ENCODE results near the gene XAGE2. TPM values are rescaled to one million over a fixed set of nuclear protein-coding genes. Genes with fewer than 3 reads are reported as not detected.

The XAGE2 gene
- total and polyA plus RNA-seq, 2 of the 8 experiments (the other 6 are each of a cell fraction or from before 2014, with no cell fraction given) = not detected

- no peaks in the 10 kb centered on the region for H3K9me3 ChIP-seq (ENCODE audit: insufficient read depth in 2 of 2, low read depth in 1 of 2, low read length in 1 of 2)
- no peak overlapping the region for H2BK15ac ChIP-seq (ENCODE audit: low read length)
- no peak overlapping the region for H2BK12ac ChIP-seq (ENCODE audit: low read depth, low read length)
- no peak overlapping the region for H4K8ac ChIP-seq (ENCODE audit: extremely low read depth, insufficient read depth, low read length)
- no peaks in the 10 kb centered on the region for H3K23me2 ChIP-seq (ENCODE audit: low read depth, low read length)
- peak; percentile 79 for FAIRE-seq
- no peak overlapping the region for H3K4me3 ChIP-seq (ENCODE audit: extremely low read depth in 1 of 4, insufficient read depth in 2 of 4, low read depth in 3 of 4, low read length in 4 of 4)
- no peak overlapping the region for H2AFZ ChIP-seq (ENCODE audit: low read length)
- H2BK120ac ChIP-seq (replicated peaks; ENCODE audit: low read depth, low read length) = no peak overlapping the region
- no peaks in the 10 kb centered on the region for H3K79me2 ChIP-seq (ENCODE audit: control insufficient read depth in 1 of 2, insufficient read depth in 2 of 2, low read length in 2 of 2)
- no peak overlapping the region for H2BK5ac ChIP-seq (ENCODE audit: low read depth, low read length)
- H3K4ac ChIP-seq (replicated peaks; ENCODE audit: insufficient read length, low read depth, low read length) = no peak overlapping the region
- H3K79me1 ChIP-seq (ENCODE audit: low read depth, low read length) = no peaks in the 10 kb centered on the region
- H3K14ac ChIP-seq (ENCODE audit: insufficient read length) = no peak overlapping the region
- ChIA-PET CTCF (ENCODE audit: partially characterized antibody) (interaction anchor here (0.6 to 3.0 kb wide), 5 partner anchors 8 to 157 kb away, joined by 3 to 9 read pairs (median 5); no protein-coding TSS in a partner anchor), POLR2A (ENCODE audit: partially characterized antibody) (no interaction called here)
- WGBS, 2 experiments (ENCODE audit: extremely low coverage in 1 of 2, insufficient coverage in 1 of 2, insufficient read length in 1 of 2, insufficient replicate concordance in 2 of 2, low coverage in 1 of 2, low lambda C conversion rate in 2 of 2, missing lambda C conversion rate in 1 of 2) = 86% methylated on average over 3 of the region's 8 CpGs; no CpG with 5 or more reads in 1 of the 2 experiments
- no peaks in the 10 kb centered on the region for H4K20me1 ChIP-seq (replicated peaks in 1 of 2; ENCODE audit: control insufficient read depth in 1 of 2, insufficient read depth in 2 of 2, low read length in 2 of 2)
- no peak overlapping the region for H2BK20ac ChIP-seq (ENCODE audit: low read length)
- no peak overlapping the region for H3K4me2 ChIP-seq (ENCODE audit: insufficient read depth in 1 of 2, low read depth in 2 of 2, low read length in 2 of 2)
- no peak overlapping the region for H3K18ac ChIP-seq (ENCODE audit: extremely low read depth, low read length)
- H3K36me3 ChIP-seq (ENCODE audit: control insufficient read depth in 2 of 4, insufficient read depth in 4 of 4, low read length in 3 of 4) = no peaks in the 10 kb centered on the region
- no peak overlapping the region for H3K9ac ChIP-seq (replicated peaks in 1 of 4; ENCODE audit: extremely low read depth in 1 of 4, low read depth in 3 of 4, low read length in 3 of 4)
- H3K27ac ChIP-seq (ENCODE audit: low read depth, low read length) = no peak overlapping the region
- H4K5ac ChIP-seq (ENCODE audit: insufficient read length, low read depth, low read length) = no peak overlapping the region
- H2AK5ac ChIP-seq (ENCODE audit: low read depth, low read length) = no peak overlapping the region
- no peak for DNase-seq (ENCODE audit: low read depth in 1 of 2, low spot score in 2 of 2)
- no peaks in the 10 kb centered on the region for H3K27me3 ChIP-seq (replicated peaks in 1 of 4; ENCODE audit: control insufficient read depth in 3 of 4, extremely low read depth in 1 of 4, insufficient read depth in 3 of 4, low read length in 3 of 4)
- no peaks in the 10 kb centered on the region; a peak in 1 of 7 replicates for H3K4me1 ChIP-seq (replicated peaks in 1 of 4; ENCODE audit: control insufficient read depth in 3 of 4, insufficient read depth in 4 of 4, low read length in 3 of 4)
- H4K91ac ChIP-seq (replicated peaks; ENCODE audit: insufficient read length, low read length) = no peak overlapping the region
- no peak overlapping the region for H3K56ac ChIP-seq (replicated peaks; ENCODE audit: insufficient read length, low read depth, low read length)
- H3K23ac ChIP-seq (ENCODE audit: insufficient read length) = no peak overlapping the region
- no peak for TF ChIP-seq TCF12 (IDR thresholded peaks at IDR 0.05; ENCODE audit: low read depth, low read length)
- TF ChIP-seq USF2 (IDR thresholded peaks at IDR 0.05; ENCODE audit: low read length) = no peak
These were observed 22.4 kb upstream of the XAGE2 start for GRCh38 chrX:52346174-52347165.

Measured in H1 (cell line).